Natural killer cell (primary cell): ENCODE results near the gene LHX3. TPM values are rescaled to one million over a fixed set of nuclear protein-coding genes. Genes with fewer than 3 reads are reported as not detected.

ENCODE experiments used
- ATAC-seq, 3 donors: fragments of 150-1000 bp in 2 of 3; fragments of 200-7000 bp in 1 of 3; cut with Tn5 transposase; 1 replicate in 1 of 3; 2 replicates in 2 of 3; pipeline ENCODE4 v1.10.0; 2021; ENCODE audit warnings: mild to moderate bottlenecking in 2 of 3, moderate library complexity in 2 of 3
- DNase-seq, 2 donors: peaks; one replicate each; pipeline versions ENCODE4 v3.0.0 to v3.0.0-alpha.2; 2013 to 2021; ENCODE audit warnings: mixed read lengths in 1 of 2
- H3K27ac ChIP-seq: one replicate; pipeline ENCODE4 v1.5.1; 2013; ENCODE audit warnings: mild to moderate bottlenecking, low read length
- H3K27me3 ChIP-seq: one replicate; pipeline ENCODE4 v1.6.1; 2013; ENCODE audit warnings: low read length; ENCODE audit not compliant: control insufficient read depth, insufficient read depth
- H3K36me3 ChIP-seq: one replicate; pipeline ENCODE4 v1.6.1; 2013; ENCODE audit warnings: low read length; ENCODE audit not compliant: control insufficient read depth, insufficient read depth
- H3K4me1 ChIP-seq: one replicate; pipeline ENCODE4 v1.6.1; 2013; ENCODE audit warnings: low read length; ENCODE audit not compliant: control insufficient read depth, insufficient read depth
- H3K4me3 ChIP-seq: one replicate; pipeline ENCODE4 v1.5.1; 2013; ENCODE audit warnings: low read length
- H3K9me3 ChIP-seq: one replicate; pipeline ENCODE4 v1.6.1; 2013; ENCODE audit warnings: low read length; ENCODE audit not compliant: control insufficient read depth, insufficient read depth
- H3K27ac Mint-ChIP-seq, 2 donors: one replicate each; pipeline ENCODE4 v1.8.0; 2022; ENCODE audit warnings: mild to moderate bottlenecking in 2 of 2, mixed read lengths in 2 of 2, moderate library complexity in 1 of 2
- H3K27me3 Mint-ChIP-seq, 2 donors: one replicate each; pipeline ENCODE4 v1.8.0; 2022; ENCODE audit warnings: low read depth in 2 of 2, mixed read lengths in 2 of 2
- H3K36me3 Mint-ChIP-seq: one replicate; pipeline ENCODE4 v1.8.0; 2022; ENCODE audit warnings: mixed read lengths
- H3K4me1 Mint-ChIP-seq, 2 donors: one replicate each; pipeline ENCODE4 v1.8.0; 2022; ENCODE audit warnings: mixed read lengths in 2 of 2
- H3K4me3 Mint-ChIP-seq: one replicate; pipeline ENCODE4 v1.8.0; 2022; ENCODE audit warnings: mild to moderate bottlenecking, moderate library complexity, mixed read lengths
- H3K9me3 Mint-ChIP-seq, 2 donors: one replicate each; pipeline ENCODE4 v1.8.0; 2022; ENCODE audit warnings: mixed read lengths in 2 of 2
- CTCF ChIP-seq: fragments of 200-600 bp; IDR thresholded peaks from one replicate; pipeline ENCODE4 v1.8.0; 2022; ENCODE audit warnings: antibody characterized with exemption
- WGBS: methylation state at CpG from one replicate; pipeline ENCODE4 v1.1.7; 2013; ENCODE audit warnings: missing lambda C conversion rate; ENCODE audit not compliant: insufficient coverage; 5-methylcytosine and 5-hydroxymethylcytosine counted together
- intact Hi-C: fragments of 100-400 bp; cut with micrococcal nuclease; formaldehyde crosslinking; loops from one replicate; pipeline ENCODE4 v1.14.2; 2022
- total RNA-seq, 4 donors: library from RNA; stranded (reverse); fragments of 120-200 nt in 1 of 4; gene quantifications; one replicate each; pipeline versions ENCODE4 v1.2.3 to v1.2.4, GENCODE V29; 2013 to 2022

The LHX3 gene
- total RNA-seq, 3 donors from 2014 or later (not counting 1 experiment from before 2014, with no cell fraction given) = 0.38 TPM; not detected in 2

- WGBS = 86% methylated on average over 30 of the region's 30 CpGs
- intact Hi-C loops = no loop called here
These were observed 45.1 kb upstream of the LHX3 start for GRCh38 chr9:136249877-136250559.

GRCh38 chr9:136248951-136249876, 44.3 kb upstream of the LHX3 start:
- H3K27ac Mint-ChIP-seq = no peak overlapping the region
- H3K36me3 Mint-ChIP-seq = no peaks in the 10 kb centered on the region
- Histone ChIP-seq H3K27ac (no peak overlapping the region), H3K4me1 (peaks cover 15% of the 10 kb centered on the region), H3K36me3 (no peaks in the 10 kb centered on the region), H3K4me3 (no peak overlapping the region), H3K27me3 (no peaks in the 10 kb centered on the region), H3K9me3 (no peaks in the 10 kb centered on the region)
- no peaks in the 10 kb centered on the region for H3K27me3 Mint-ChIP-seq
- no peaks in the 10 kb centered on the region for H3K9me3 Mint-ChIP-seq
- TF ChIP-seq CTCF = no peak
- intact Hi-C loops = no loop called here
- 88% methylated on average over 30 of the region's 30 CpGs for WGBS
- DNase-seq = no peak
- H3K4me3 Mint-ChIP-seq = no peak overlapping the region
- ATAC-seq = no peak
- H3K4me1 Mint-ChIP-seq = peaks cover 14% of the 10 kb centered on the region in 2 donors

More at GRCh38 chr9:136249877-136250559, 45.1 kb upstream of the LHX3 start:
- H3K4me1 Mint-ChIP-seq = peaks cover 6% of the 10 kb centered on the region in 2 donors
- Histone ChIP-seq H3K27ac (no peak overlapping the region), H3K9me3 (no peaks in the 10 kb centered on the region), H3K36me3 (no peaks in the 10 kb centered on the region), H3K4me3 (no peak overlapping the region), H3K4me1 (peaks cover 7% of the 10 kb centered on the region), H3K27me3 (no peaks in the 10 kb centered on the region)
- H3K4me3 Mint-ChIP-seq = no peak overlapping the region
- no peak overlapping the region for H3K27ac Mint-ChIP-seq
- H3K27me3 Mint-ChIP-seq = no peaks in the 10 kb centered on the region
- H3K36me3 Mint-ChIP-seq = no peaks in the 10 kb centered on the region
- ATAC-seq (no peak), DNase-seq (no peak)
- no peaks in the 10 kb centered on the region for H3K9me3 Mint-ChIP-seq
- TF ChIP-seq CTCF = no peak

GRCh38 chr9:136247947-136248637, 43.2 kb upstream of the LHX3 start:
- Histone ChIP-seq H3K27me3 (no peaks in the 10 kb centered on the region), H3K4me3 (no peak overlapping the region), H3K36me3 (no peaks in the 10 kb centered on the region), H3K27ac (no peak overlapping the region), H3K9me3 (no peaks in the 10 kb centered on the region), H3K4me1 (peaks cover 24% of the 10 kb centered on the region)
- no peak for TF ChIP-seq CTCF
- H3K27me3 Mint-ChIP-seq = no peaks in the 10 kb centered on the region
- WGBS = 94% methylated on average over 24 of the region's 24 CpGs
- no peaks in the 10 kb centered on the region for H3K36me3 Mint-ChIP-seq
- ATAC-seq = no peak
- H3K27ac Mint-ChIP-seq = no peak overlapping the region
- DNase-seq = no peak
- no peaks in the 10 kb centered on the region for H3K9me3 Mint-ChIP-seq
- H3K4me1 Mint-ChIP-seq = peaks cover 26% of the 10 kb centered on the region in 2 donors
- intact Hi-C loops = no loop called here
- no peak overlapping the region for H3K4me3 Mint-ChIP-seq
